SK-N-SH treated with all-trans-retinoic acid at 6 μM for 48 hours (cell line): ENCODE measurements around the gene GPR137C.

Experiments
- BACH2 ChIP-seq: fragments of 250-450 bp; sonication (Bioruptor Pico); IDR thresholded peaks from 2 replicates; pipeline ENCODE4 v1.9.0; 2021; ENCODE audit warnings: mild to moderate bottlenecking, borderline replicate concordance
- TOX ChIP-seq: fragments of 250-450 bp; sonication (Bioruptor Pico); IDR thresholded peaks from 2 replicates; pipeline ENCODE4 v1.8.0; 2021; ENCODE audit warnings: mild to moderate bottlenecking, moderate library complexity, borderline replicate concordance
- TF ChIP-seq, protein P1 (sequence below): fragments of 250-450 bp; sonication (Bioruptor Pico); IDR thresholded peaks from 2 replicates; pipeline ENCODE4 v1.8.0; 2020; ENCODE audit warnings: mild to moderate bottlenecking, moderate library complexity, borderline replicate concordance
- TF ChIP-seq, protein P2 (sequence below): fragments of 250-450 bp; sonication (Bioruptor Pico); IDR thresholded peaks from 2 replicates; pipeline ENCODE4 v1.8.0; 2021; ENCODE audit warnings: low read depth, mild to moderate bottlenecking, moderate library complexity, borderline replicate concordance
- TF ChIP-seq, protein P3 (sequence below): fragments of 250-450 bp; sonication (Bioruptor Pico); IDR thresholded peaks from 2 replicates; pipeline ENCODE4 v1.5.1; 2020; ENCODE audit warnings: low read depth, mild to moderate bottlenecking, moderate library complexity

DNA sequence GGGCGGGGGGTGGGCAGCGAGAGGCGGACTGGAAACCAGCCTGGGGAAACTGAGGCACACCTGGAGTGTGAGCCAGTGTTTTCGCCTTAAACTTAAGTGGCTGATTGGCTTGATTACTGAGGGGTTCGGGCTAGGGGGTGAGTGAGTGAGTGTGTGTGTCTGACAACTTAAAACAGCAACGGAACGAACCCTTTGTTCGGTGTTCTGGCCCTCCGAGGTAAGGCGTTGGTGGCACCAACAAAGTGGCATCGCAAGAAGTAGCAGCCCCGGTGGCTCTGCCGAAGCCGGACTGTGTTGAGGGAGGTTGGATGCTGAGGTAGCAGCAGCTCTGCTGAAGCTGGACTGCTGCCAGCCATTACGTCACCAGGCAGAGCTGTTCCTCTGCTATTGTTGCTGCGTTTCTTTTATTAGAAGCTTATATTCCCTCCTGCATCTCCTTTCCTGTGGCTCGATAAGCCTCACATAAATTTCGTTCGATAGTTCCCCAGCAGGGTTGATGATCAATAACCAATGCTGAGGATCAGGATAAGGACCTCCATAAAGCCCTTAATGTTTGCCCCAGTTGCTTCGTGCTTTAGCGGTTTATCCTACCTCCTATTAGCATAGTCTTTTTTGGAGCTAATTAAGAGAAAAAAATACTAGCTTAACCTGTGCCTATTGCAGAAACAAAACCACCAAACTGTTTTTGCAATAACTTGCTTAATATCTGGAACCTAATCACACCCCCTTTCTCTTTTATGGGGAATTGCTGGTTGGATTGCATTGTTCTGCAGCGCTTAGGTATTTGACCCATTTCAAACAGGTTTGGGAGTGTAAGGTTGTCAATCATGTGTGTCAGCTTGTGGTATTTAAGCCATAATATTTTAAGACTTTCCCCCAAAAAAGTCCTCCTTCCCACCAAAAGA lies 1.3 kb downstream of the GPR137C start:
- TF ChIP-seq BACH2 = no peak
- TF ChIP-seq TOX (CRISPR knock-in tag) = no peak
- TF ChIP-seq, protein P1, sequence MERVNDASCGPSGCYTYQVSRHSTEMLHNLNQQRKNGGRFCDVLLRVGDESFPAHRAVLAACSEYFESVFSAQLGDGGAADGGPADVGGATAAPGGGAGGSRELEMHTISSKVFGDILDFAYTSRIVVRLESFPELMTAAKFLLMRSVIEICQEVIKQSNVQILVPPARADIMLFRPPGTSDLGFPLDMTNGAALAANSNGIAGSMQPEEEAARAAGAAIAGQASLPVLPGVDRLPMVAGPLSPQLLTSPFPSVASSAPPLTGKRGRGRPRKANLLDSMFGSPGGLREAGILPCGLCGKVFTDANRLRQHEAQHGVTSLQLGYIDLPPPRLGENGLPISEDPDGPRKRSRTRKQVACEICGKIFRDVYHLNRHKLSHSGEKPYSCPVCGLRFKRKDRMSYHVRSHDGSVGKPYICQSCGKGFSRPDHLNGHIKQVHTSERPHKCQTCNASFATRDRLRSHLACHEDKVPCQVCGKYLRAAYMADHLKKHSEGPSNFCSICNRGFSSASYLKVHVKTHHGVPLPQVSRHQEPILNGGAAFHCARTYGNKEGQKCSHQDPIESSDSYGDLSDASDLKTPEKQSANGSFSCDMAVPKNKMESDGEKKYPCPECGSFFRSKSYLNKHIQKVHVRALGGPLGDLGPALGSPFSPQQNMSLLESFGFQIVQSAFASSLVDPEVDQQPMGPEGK (CRISPR knock-in tag) = no peak
- TF ChIP-seq, protein P2, sequence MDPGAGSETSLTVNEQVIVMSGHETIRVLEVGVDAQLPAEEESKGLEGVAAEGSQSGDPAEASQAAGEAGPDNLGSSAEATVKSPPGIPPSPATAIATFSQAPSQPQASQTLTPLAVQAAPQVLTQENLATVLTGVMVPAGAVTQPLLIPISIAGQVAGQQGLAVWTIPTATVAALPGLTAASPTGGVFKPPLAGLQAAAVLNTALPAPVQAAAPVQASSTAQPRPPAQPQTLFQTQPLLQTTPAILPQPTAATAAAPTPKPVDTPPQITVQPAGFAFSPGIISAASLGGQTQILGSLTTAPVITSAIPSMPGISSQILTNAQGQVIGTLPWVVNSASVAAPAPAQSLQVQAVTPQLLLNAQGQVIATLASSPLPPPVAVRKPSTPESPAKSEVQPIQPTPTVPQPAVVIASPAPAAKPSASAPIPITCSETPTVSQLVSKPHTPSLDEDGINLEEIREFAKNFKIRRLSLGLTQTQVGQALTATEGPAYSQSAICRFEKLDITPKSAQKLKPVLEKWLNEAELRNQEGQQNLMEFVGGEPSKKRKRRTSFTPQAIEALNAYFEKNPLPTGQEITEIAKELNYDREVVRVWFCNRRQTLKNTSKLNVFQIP (CRISPR knock-in tag) = no peak
- TF ChIP-seq, protein P3, sequence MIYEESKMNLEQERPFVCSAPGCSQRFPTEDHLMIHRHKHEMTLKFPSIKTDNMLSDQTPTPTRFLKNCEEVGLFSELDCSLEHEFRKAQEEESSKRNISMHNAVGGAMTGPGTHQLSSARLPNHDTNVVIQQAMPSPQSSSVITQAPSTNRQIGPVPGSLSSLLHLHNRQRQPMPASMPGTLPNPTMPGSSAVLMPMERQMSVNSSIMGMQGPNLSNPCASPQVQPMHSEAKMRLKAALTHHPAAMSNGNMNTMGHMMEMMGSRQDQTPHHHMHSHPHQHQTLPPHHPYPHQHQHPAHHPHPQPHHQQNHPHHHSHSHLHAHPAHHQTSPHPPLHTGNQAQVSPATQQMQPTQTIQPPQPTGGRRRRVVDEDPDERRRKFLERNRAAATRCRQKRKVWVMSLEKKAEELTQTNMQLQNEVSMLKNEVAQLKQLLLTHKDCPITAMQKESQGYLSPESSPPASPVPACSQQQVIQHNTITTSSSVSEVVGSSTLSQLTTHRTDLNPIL (CRISPR knock-in tag) = 0 out of 2 replicates have a peak, but pooled peaks have one; percentile 30
